Measurements from ENCODE around the gene CRK. TPM values are rescaled to one million over a fixed set of nuclear protein-coding genes. Genes with fewer than 3 reads are reported as not detected.

CRK gene
- total and polyA plus RNA-seq, 10 of the 15 experiments (the other 5 are each of a cell fraction or from before 2014, with no cell fraction given), result 11.1 to 23.8 (median 20.5) TPM

DNA sequence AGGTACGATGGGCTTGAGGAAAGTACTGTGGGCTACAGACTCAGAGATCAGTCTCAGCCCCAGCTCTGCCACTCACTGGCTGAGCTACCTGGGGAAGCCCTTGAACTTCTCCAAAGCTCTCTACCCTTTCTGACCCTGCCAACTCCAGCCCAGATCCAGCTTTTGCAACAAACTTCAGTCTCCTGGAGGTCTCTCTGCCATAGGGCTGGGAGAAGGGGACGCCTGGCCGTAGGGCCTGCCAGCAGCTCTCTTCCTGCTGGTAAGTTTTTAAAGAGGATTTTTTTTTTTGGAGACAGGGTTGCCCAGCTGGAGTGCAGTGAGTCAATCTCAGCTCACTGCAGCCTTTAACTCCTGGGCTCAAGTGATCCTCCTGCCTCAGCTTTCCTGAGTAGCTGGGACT, 48.8 kb upstream of the CRK start:
- H3K27ac ChIP-seq (ENCODE audit: control insufficient read depth, insufficient read depth), result no peak overlapping the region
- no peaks in the 10 kb centered on the region; a peak in 1 of 4 replicates for H3K36me3 ChIP-seq (ENCODE audit: control insufficient read depth in 2 of 2, insufficient read depth in 2 of 2, low read length in 1 of 2)
- H3K9me3 ChIP-seq (replicated peaks; ENCODE audit: control insufficient read depth, insufficient read depth, low read length), result no peaks in the 10 kb centered on the region
- no peak for ATAC-seq
- intact Hi-C loops (cut with micrococcal nuclease; ENCODE audit: unreplicated experiment), result no loop called here
- no peaks in the 10 kb centered on the region for H4K20me1 ChIP-seq (ENCODE audit: control insufficient read depth, insufficient read depth)
- CTCF ChIA-PET, result interaction anchor here (1.4 to 1.6 kb wide), 2 partner anchors 11 to 139 kb away, joined by 6 read pairs; no protein-coding TSS in a partner anchor
- H3K4me2 ChIP-seq (ENCODE audit: control insufficient read depth, insufficient read depth), result no peak overlapping the region
- H3K4me1 ChIP-seq (ENCODE audit: control insufficient read depth, insufficient read depth, low read length), result no peaks in the 10 kb centered on the region
- no peaks in the 10 kb centered on the region for H3K79me2 ChIP-seq (ENCODE audit: control insufficient read depth, insufficient read depth, low read length)
- SMC1A ChIA-PET (ENCODE audit: uncharacterized antibody, unreplicated experiment), result no interaction called here
- no peak for DNase-seq (ENCODE audit: low read depth, low spot score)
- no TSS peak for BruUV-seq (replicated peaks)
- in situ Hi-C loops (cut with MboI), result no loop called here
- FAIRE-seq, result no peak
- POLR2A ChIA-PET, result no interaction called here
- no peak for TF ChIP-seq ZZZ3 (IDR thresholded peaks at IDR 0.05; ENCODE audit: control insufficient read depth, insufficient read length, low read depth)
- no peak for TF ChIP-seq NFYA (IDR thresholded peaks at IDR 0.05; ENCODE audit: borderline replicate concordance, low read depth, low read length)
- TF ChIP-seq RAD21 (IDR thresholded peaks at IDR 0.05; ENCODE audit: insufficient read depth, low read depth, low read length), result no peak
- no peak for TF ChIP-seq FOXM1 (IDR thresholded peaks at IDR 0.05; ENCODE audit: low read depth, low read length)
- no peak for TF ChIP-seq JUNB (IDR thresholded peaks at IDR 0.05)
- no peak for TF ChIP-seq POLR2AphosphoS5 (IDR thresholded peaks at IDR 0.05; ENCODE audit: low read length)
- TF ChIP-seq BCL11A (IDR thresholded peaks at IDR 0.05; ENCODE audit: low read depth, low read length), result no peak
- TF ChIP-seq, protein P1, sequence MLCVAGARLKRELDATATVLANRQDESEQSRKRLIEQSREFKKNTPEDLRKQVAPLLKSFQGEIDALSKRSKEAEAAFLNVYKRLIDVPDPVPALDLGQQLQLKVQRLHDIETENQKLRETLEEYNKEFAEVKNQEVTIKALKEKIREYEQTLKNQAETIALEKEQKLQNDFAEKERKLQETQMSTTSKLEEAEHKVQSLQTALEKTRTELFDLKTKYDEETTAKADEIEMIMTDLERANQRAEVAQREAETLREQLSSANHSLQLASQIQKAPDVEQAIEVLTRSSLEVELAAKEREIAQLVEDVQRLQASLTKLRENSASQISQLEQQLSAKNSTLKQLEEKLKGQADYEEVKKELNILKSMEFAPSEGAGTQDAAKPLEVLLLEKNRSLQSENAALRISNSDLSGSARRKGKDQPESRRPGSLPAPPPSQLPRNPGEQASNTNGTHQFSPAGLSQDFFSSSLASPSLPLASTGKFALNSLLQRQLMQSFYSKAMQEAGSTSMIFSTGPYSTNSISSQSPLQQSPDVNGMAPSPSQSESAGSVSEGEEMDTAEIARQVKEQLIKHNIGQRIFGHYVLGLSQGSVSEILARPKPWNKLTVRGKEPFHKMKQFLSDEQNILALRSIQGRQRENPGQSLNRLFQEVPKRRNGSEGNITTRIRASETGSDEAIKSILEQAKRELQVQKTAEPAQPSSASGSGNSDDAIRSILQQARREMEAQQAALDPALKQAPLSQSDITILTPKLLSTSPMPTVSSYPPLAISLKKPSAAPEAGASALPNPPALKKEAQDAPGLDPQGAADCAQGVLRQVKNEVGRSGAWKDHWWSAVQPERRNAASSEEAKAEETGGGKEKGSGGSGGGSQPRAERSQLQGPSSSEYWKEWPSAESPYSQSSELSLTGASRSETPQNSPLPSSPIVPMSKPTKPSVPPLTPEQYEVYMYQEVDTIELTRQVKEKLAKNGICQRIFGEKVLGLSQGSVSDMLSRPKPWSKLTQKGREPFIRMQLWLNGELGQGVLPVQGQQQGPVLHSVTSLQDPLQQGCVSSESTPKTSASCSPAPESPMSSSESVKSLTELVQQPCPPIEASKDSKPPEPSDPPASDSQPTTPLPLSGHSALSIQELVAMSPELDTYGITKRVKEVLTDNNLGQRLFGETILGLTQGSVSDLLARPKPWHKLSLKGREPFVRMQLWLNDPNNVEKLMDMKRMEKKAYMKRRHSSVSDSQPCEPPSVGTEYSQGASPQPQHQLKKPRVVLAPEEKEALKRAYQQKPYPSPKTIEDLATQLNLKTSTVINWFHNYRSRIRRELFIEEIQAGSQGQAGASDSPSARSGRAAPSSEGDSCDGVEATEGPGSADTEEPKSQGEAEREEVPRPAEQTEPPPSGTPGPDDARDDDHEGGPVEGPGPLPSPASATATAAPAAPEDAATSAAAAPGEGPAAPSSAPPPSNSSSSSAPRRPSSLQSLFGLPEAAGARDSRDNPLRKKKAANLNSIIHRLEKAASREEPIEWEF (IDR thresholded peaks at IDR 0.05; ENCODE audit: insufficient replicate concordance, low read depth, low read length), result no peak
- TF ChIP-seq SREBF2 (IDR thresholded peaks at IDR 0.05; ENCODE audit: low read length), result no peak
- no peak for TF ChIP-seq PKNOX1 (IDR thresholded peaks at IDR 0.05)
- TF ChIP-seq TCF3 (IDR thresholded peaks at IDR 0.05; ENCODE audit: borderline replicate concordance, insufficient read depth, low read depth, low read length), result no peak
- no peak overlapping the region for H3K4me3 ChIP-seq
- H3K27me3 ChIP-seq (replicated peaks in 1 of 2; ENCODE audit: control insufficient read depth in 2 of 2, insufficient read depth in 2 of 2, low read length in 1 of 2), result no peaks in the 10 kb centered on the region
- no peak overlapping the region for H2AFZ ChIP-seq (ENCODE audit: control insufficient read depth, low read depth, low read length)
- RAD21 ChIA-PET (ENCODE audit: unreplicated experiment), result interaction anchor here (1.7 kb wide), 1 partner anchor 140 kb away, joined by 6 read pairs; no protein-coding TSS in a partner anchor
- H3K9ac ChIP-seq (ENCODE audit: control insufficient read depth, insufficient read depth, low read length), result no peak overlapping the region
- 100% methylated on average over 3 of the region's 3 CpGs for WGBS (ENCODE audit: insufficient coverage, insufficient replicate concordance, low lambda C conversion rate, missing lambda C conversion rate)
